SK-N-SH (cell line): ENCODE data around the gene AGBL1. TPM values are rescaled to one million over a fixed set of nuclear protein-coding genes. Genes with fewer than 3 reads are reported as not detected.

Source experiments
- CTCF ChIA-PET: fragments of 300-600, 350-600 bp; formaldehyde crosslinking; extraction: SDS; loops from one replicate; lab custom pipeline; 2021; lab: Yijun Ruan, JAX
- POLR2A ChIA-PET: fragments of 350-600 bp; sonication (Branson Sonifier 250); formaldehyde crosslinking; extraction: SDS; loops from one replicate; lab custom pipeline; 2020; ENCODE audit warnings: antibody characterized with exemption, inconsistent platforms; lab: Yijun Ruan, JAX
- DNase-seq: peaks from one replicate; pipeline ENCODE4 v3.0.0; 2012
- H2AFZ ChIP-seq: fragments of 200-600 bp; sonication (generic); 2 replicates; pipeline ENCODE4 v1.8.1; 2016; ENCODE audit warnings: antibody characterized with exemption, mild to moderate bottlenecking, low read depth
- H3F3A ChIP-seq: fragments of 200-600 bp; sonication (generic); replicated peaks from 2 replicates; pipeline ENCODE3; 2016; ENCODE audit warnings: antibody characterized with exemption, mild to moderate bottlenecking; ENCODE audit not compliant: insufficient read depth
- H3K27ac ChIP-seq, 2 experiments: fragments of 200-500 bp in 1 of 2; fragments of 200-600 bp in 1 of 2; sonication (Bioruptor generic) in 1 of 2; sonication (generic), shearing (Covaris generic) in 1 of 2; 2 replicates each; pipeline versions ENCODE4 v1.5.1 to v1.6.1; 2014 to 2016; ENCODE audit warnings: low read depth in 2 of 2, inconsistent platforms in 1 of 2, low read length in 1 of 2, mild to moderate bottlenecking in 1 of 2, mixed read lengths in 1 of 2
- H3K27me3 ChIP-seq: fragments of 200-600 bp; sonication (generic), shearing (Covaris generic); 2 replicates; pipeline ENCODE4 v1.6.1; 2016; ENCODE audit warnings: mixed run types; ENCODE audit not compliant: insufficient read depth
- H3K36me3 ChIP-seq, 2 experiments: fragments of 200-500 bp in 1 of 2; fragments of 200-600 bp in 1 of 2; sonication (Bioruptor generic) in 1 of 2; sonication (generic) in 1 of 2; replicated peaks in 1 of 2; 2 replicates each; pipeline versions ENCODE3 to v1.5.1; 2014 to 2016; ENCODE audit warnings: low read length in 1 of 2, mild to moderate bottlenecking in 1 of 2; ENCODE audit not compliant: insufficient read depth in 2 of 2, control insufficient read depth in 1 of 2
- H3K4me1 ChIP-seq, 2 experiments: fragments of 200-500 bp in 1 of 2; fragments of 200-600 bp in 1 of 2; sonication (Bioruptor generic) in 1 of 2; sonication (generic), shearing (Covaris generic) in 1 of 2; 2 replicates each; pipeline versions ENCODE4 v1.5.1 to v1.6.1; 2014 to 2016; ENCODE audit warnings: low read depth in 1 of 2, low read length in 1 of 2, mixed run types in 1 of 2; ENCODE audit not compliant: insufficient read depth in 2 of 2, control insufficient read depth in 1 of 2
- H3K4me2 ChIP-seq: fragments of 200-600 bp; sonication (generic), shearing (Covaris generic); 2 replicates; pipeline ENCODE4 v1.6.1; 2017; ENCODE audit warnings: mixed run types
- H3K4me3 ChIP-seq, 2 experiments: fragments of 200-500 bp in 1 of 2; fragments of 200-600 bp in 1 of 2; sonication (Bioruptor generic) in 1 of 2; sonication (generic), shearing (Covaris generic) in 1 of 2; 2 replicates each; pipeline versions ENCODE4 v1.5.1 to v1.8.1; 2014 to 2016; ENCODE audit warnings: low read depth in 2 of 2, inconsistent platforms in 1 of 2, low read length in 1 of 2, mild to moderate bottlenecking in 1 of 2, mixed read lengths in 1 of 2, moderate library complexity in 1 of 2
- H3K79me2 ChIP-seq: fragments of 200-600 bp; sonication (generic); 2 replicates; pipeline ENCODE4 v1.8.1; 2017; ENCODE audit warnings: mild to moderate bottlenecking; ENCODE audit not compliant: insufficient read depth
- H3K9ac ChIP-seq: fragments of 200-600 bp; sonication (generic); 2 replicates; pipeline ENCODE4 v1.6.1; 2017; ENCODE audit warnings: mixed run types
- H3K9me2 ChIP-seq: fragments of 200-600 bp; sonication (generic); 2 replicates; pipeline ENCODE4 v1.6.1; 2017; ENCODE audit warnings: mixed run types
- H3K9me3 ChIP-seq: fragments of 200-600 bp; sonication (generic); 2 replicates; pipeline ENCODE4 v1.6.1; 2017; ENCODE audit warnings: mixed run types, mild to moderate bottlenecking, moderate library complexity
- H4K20me1 ChIP-seq: fragments of 200-600 bp; sonication (generic); 2 replicates; pipeline ENCODE4 v1.6.1; 2017; ENCODE audit warnings: mild to moderate bottlenecking, mixed run types; ENCODE audit not compliant: insufficient read depth
- CHD2 ChIP-seq: fragments of 150-350 bp; IDR thresholded peaks from 2 replicates; pipeline ENCODE4 v1.6.1; 2018; ENCODE audit warnings: low read length; ENCODE audit not compliant: partially characterized antibody
- FOXJ3 ChIP-seq: sonication (generic); formaldehyde crosslinking; IDR thresholded peaks from 2 replicates; pipeline ENCODE4 v1.5.1; 2020; ENCODE audit warnings: mild to moderate bottlenecking, missing genetic modification reagents
- FOXM1 ChIP-seq: IDR thresholded peaks from 2 replicates; pipeline ENCODE4 v1.4.0; 2012; ENCODE audit warnings: low read depth, mild to moderate bottlenecking
- JUND ChIP-seq: IDR thresholded peaks from 2 replicates; pipeline ENCODE4 v1.4.0; 2012
- PBX3 ChIP-seq: IDR thresholded peaks from 2 replicates; pipeline ENCODE4; 2012
- POLR2AphosphoS5 ChIP-seq: IDR thresholded peaks from 2 replicates; pipeline ENCODE4 v1.6.1; 2012; ENCODE audit warnings: low read depth, low read length
- RFX5 ChIP-seq: IDR thresholded peaks from 2 replicates; pipeline ENCODE4 v1.6.1; 2012; ENCODE audit warnings: mild to moderate bottlenecking, improper control_type of control experiment, low read length
- TAF1 ChIP-seq: IDR thresholded peaks from 2 replicates; pipeline ENCODE4 v1.6.1; 2012; ENCODE audit warnings: low read depth, mild to moderate bottlenecking, low read length, moderate library complexity, borderline replicate concordance
- USF2 ChIP-seq: fragments of 150-350 bp; IDR thresholded peaks from 2 replicates; pipeline ENCODE4 v1.6.1; 2017; ENCODE audit warnings: antibody characterized with exemption, low read length, low read depth, borderline replicate concordance
- YY1 ChIP-seq: IDR thresholded peaks from 2 replicates; pipeline ENCODE4 v1.4.0; 2012; ENCODE audit warnings: low read depth, mild to moderate bottlenecking
- WGBS: methylation state at CpG from one replicate; pipeline ENCODE4 v1.1.6; 2017; ENCODE audit warnings: low lambda C conversion rate; 5-methylcytosine and 5-hydroxymethylcytosine counted together
- polyA plus RNA-seq, 3 experiments: library from polyadenylated mRNA; depleted of rRNA; stranded (reverse); fragments of >200 nt; gene quantifications; 2 replicates each; pipeline ENCODE4 v1.2.3, GENCODE V29; 2012
- TF ChIP-seq, protein P1 (sequence below): fragments of 200-600 bp; sonication (generic); IDR thresholded peaks from 2 replicates; pipeline ENCODE4 v1.6.1; 2017; ENCODE audit warnings: antibody characterized with exemption, mild to moderate bottlenecking, moderate library complexity
- TF ChIP-seq, protein P2 (sequence below): IDR thresholded peaks from 2 replicates; pipeline ENCODE4 v1.4.0; 2012; ENCODE audit warnings: low read depth
- TF ChIP-seq, protein P3 (sequence below): IDR thresholded peaks from 2 replicates; pipeline ENCODE4 v1.6.1; 2012; ENCODE audit warnings: mild to moderate bottlenecking, low read depth, low read length, moderate library complexity

Gene AGBL1
- polyA plus RNA-seq, 1 of the 3 experiments (the other 2 are of a cell fraction): not detected

GRCh38 chr15:86714241-86714640 is 634.6 kb downstream of the AGBL1 start:
- ChIA-PET CTCF (interaction anchor here (1.4 to 1.6 kb wide), 2 partner anchors 10 to 15 kb away, joined by 3 to 8 read pairs; no protein-coding TSS in a partner anchor), POLR2A (no interaction called here)
- no peaks in the 10 kb centered on the region for H3K27me3 ChIP-seq
- no peak overlapping the region for H3K9ac ChIP-seq
- peaks cover 0 to 3% of the 10 kb centered on the region in 2 experiments; a peak in 2 of 4 replicates for H3K4me1 ChIP-seq
- no peak overlapping the region for H2AFZ ChIP-seq
- H3K4me2 ChIP-seq: no peak overlapping the region
- no peaks in the 10 kb centered on the region for H3F3A ChIP-seq
- 0% methylated on average over 1 of the region's 1 CpG for WGBS
- no peak for DNase-seq
- no peak overlapping the region for H3K27ac ChIP-seq
- H3K36me3 ChIP-seq: no peaks in the 10 kb centered on the region
- no peaks in the 10 kb centered on the region for H3K9me3 ChIP-seq
- H4K20me1 ChIP-seq: no peaks in the 10 kb centered on the region
- H3K4me3 ChIP-seq: no peak overlapping the region
- TF ChIP-seq, protein P1, sequence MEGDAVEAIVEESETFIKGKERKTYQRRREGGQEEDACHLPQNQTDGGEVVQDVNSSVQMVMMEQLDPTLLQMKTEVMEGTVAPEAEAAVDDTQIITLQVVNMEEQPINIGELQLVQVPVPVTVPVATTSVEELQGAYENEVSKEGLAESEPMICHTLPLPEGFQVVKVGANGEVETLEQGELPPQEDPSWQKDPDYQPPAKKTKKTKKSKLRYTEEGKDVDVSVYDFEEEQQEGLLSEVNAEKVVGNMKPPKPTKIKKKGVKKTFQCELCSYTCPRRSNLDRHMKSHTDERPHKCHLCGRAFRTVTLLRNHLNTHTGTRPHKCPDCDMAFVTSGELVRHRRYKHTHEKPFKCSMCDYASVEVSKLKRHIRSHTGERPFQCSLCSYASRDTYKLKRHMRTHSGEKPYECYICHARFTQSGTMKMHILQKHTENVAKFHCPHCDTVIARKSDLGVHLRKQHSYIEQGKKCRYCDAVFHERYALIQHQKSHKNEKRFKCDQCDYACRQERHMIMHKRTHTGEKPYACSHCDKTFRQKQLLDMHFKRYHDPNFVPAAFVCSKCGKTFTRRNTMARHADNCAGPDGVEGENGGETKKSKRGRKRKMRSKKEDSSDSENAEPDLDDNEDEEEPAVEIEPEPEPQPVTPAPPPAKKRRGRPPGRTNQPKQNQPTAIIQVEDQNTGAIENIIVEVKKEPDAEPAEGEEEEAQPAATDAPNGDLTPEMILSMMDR: no peak
- TF ChIP-seq, protein P2, sequence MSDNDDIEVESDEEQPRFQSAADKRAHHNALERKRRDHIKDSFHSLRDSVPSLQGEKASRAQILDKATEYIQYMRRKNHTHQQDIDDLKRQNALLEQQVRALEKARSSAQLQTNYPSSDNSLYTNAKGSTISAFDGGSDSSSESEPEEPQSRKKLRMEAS: no peak
- TF ChIP-seq FOXJ3 (CRISPR knock-in tag) (no peak), PBX3 (no peak), FOXM1 (no peak), RFX5 (no peak), TAF1 (no peak), CHD2 (no peak), JUND (no peak)
- TF ChIP-seq, protein P3, sequence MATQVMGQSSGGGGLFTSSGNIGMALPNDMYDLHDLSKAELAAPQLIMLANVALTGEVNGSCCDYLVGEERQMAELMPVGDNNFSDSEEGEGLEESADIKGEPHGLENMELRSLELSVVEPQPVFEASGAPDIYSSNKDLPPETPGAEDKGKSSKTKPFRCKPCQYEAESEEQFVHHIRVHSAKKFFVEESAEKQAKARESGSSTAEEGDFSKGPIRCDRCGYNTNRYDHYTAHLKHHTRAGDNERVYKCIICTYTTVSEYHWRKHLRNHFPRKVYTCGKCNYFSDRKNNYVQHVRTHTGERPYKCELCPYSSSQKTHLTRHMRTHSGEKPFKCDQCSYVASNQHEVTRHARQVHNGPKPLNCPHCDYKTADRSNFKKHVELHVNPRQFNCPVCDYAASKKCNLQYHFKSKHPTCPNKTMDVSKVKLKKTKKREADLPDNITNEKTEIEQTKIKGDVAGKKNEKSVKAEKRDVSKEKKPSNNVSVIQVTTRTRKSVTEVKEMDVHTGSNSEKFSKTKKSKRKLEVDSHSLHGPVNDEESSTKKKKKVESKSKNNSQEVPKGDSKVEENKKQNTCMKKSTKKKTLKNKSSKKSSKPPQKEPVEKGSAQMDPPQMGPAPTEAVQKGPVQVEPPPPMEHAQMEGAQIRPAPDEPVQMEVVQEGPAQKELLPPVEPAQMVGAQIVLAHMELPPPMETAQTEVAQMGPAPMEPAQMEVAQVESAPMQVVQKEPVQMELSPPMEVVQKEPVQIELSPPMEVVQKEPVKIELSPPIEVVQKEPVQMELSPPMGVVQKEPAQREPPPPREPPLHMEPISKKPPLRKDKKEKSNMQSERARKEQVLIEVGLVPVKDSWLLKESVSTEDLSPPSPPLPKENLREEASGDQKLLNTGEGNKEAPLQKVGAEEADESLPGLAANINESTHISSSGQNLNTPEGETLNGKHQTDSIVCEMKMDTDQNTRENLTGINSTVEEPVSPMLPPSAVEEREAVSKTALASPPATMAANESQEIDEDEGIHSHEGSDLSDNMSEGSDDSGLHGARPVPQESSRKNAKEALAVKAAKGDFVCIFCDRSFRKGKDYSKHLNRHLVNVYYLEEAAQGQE: no peak
- no peaks in the 10 kb centered on the region for H3K79me2 ChIP-seq
- no peaks in the 10 kb centered on the region for H3K9me2 ChIP-seq

DNA sequence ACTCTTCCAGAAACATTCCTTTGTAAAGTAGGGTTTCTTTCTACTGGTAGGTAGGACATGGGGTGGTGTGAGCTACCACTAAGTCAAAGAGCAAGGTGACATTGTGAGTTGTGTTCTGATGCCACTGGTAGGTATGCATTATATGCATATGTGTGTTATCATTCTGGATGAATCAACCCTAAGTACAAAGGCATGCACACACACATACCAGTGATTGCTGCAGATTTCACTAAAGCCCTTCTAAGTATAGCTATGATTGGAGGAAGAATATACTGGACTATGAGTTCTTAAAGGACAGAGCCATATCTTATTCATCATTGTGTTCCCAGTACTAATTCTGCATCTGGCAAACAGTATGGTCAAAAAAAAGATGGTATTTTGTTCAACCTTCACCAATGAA is 646.0 kb downstream of the AGBL1 start:
- H3K79me2 ChIP-seq: no peaks in the 10 kb centered on the region
- H3K9ac ChIP-seq: no peak overlapping the region
- ChIA-PET POLR2A (no interaction called here), CTCF (interaction anchor here (2.4 kb wide), 1 partner anchor 11 kb away, joined by 8 read pairs; no protein-coding TSS in a partner anchor)
- no peaks in the 10 kb centered on the region for H3K9me3 ChIP-seq
- H3K9me2 ChIP-seq: no peaks in the 10 kb centered on the region
- H3K36me3 ChIP-seq: no peaks in the 10 kb centered on the region
- no peak for TF ChIP-seq POLR2AphosphoS5
- no peak for TF ChIP-seq USF2
- TF ChIP-seq, protein P1: no peak
- TF ChIP-seq RFX5: no peak
- no peak for TF ChIP-seq YY1
- DNase-seq: no peak
- no peaks in the 10 kb centered on the region for H3F3A ChIP-seq
- H3K27ac ChIP-seq: no peak overlapping the region
- no peak overlapping the region for H3K4me2 ChIP-seq
- H2AFZ ChIP-seq: no peak overlapping the region
- H3K4me1 ChIP-seq: no peaks in the 10 kb centered on the region
- H4K20me1 ChIP-seq: no peaks in the 10 kb centered on the region
- H3K27me3 ChIP-seq: no peaks in the 10 kb centered on the region
- H3K4me3 ChIP-seq: no peak overlapping the region
